ENCODE measurements around the gene WNT1.

WNT1 gene

DNA sequence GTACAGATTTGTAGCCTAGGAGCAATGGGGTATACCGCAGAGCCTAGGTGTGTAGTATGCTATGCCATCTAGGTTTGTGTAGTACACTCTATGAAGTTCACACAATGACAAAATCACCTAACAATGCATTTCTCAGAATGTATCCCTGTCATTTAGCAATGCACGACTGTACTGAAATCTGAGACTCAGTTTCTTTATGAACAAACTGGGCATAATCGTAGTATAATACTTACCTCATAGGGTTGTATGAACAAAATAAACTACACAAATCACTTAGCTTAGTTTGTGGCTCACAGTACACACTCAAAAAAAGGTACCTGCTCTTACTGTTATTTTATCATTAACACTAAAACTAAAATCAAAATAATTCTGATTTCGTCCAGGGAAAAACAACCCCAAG, 47.3 kb downstream of the WNT1 start:
- DNase-seq (ENCODE audit: insufficient read length, low spot score) = no peak

DNA sequence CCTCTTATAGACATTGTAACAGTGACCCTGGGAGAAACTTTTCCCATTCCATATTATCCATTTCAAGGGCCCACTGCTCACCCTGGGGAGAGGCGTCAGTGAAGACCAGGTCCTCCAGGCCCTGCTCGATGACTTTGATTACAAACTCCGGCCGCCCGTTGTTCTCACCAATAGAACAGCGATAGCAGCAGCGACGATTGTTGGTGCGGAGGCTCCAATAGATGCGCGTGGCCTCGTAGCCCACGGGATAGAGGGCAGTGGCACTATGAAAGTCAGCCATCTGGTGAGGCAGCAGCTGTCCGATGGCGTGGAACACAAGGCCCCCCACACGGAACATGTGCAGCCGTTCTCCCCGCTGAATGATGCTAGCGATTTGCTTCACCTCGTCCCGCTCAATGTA, 48.0 kb downstream of the WNT1 start:
- no peak for DNase-seq (ENCODE audit: insufficient read length, low spot score)
- FAIRE-seq = no peak

More for the DNA sequence above, 47.3 kb downstream of the WNT1 start:
- FAIRE-seq = no peak

DNA sequence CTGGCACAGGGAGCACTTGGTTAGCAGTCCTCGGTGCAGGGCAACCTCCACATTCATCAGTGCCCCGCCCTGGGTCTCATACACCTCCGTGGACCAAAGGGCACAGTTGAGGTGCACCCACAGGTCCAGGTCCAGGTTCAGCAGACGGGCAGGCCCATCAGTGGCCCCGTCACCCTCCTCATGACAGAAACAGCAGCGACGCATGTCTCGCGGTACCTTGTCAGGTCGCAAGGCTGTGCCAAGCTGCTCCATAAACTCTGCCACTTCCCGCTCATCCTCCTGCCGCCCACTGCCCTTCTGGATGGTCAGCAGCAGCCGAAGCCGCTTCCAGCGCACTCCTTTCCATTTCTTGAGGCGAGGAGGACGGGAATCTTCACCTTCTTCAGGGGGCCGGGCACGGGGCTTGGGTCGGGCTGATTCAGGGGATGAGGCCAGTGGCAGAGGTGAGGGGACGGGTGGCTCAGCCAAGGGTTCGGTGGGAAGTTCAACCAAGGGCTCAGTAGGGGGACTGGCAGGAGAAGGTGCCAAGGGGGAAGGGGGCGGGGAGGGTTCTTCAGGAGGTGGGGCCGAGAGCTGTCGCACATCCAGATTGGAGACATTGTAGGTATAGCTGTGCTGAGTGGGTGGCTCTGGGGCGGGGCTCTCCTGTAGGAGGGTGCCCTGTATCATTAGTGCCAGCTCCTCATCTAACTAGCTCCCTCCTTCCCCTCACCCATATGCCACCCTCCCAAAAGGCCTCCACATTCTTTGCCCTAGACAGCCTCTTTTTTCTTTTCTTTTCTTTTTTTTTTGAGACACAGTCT, 48.8 kb downstream of the WNT1 start:
- FAIRE-seq = no peak
- no peak for DNase-seq (ENCODE audit: insufficient read length, low spot score)

DNA sequence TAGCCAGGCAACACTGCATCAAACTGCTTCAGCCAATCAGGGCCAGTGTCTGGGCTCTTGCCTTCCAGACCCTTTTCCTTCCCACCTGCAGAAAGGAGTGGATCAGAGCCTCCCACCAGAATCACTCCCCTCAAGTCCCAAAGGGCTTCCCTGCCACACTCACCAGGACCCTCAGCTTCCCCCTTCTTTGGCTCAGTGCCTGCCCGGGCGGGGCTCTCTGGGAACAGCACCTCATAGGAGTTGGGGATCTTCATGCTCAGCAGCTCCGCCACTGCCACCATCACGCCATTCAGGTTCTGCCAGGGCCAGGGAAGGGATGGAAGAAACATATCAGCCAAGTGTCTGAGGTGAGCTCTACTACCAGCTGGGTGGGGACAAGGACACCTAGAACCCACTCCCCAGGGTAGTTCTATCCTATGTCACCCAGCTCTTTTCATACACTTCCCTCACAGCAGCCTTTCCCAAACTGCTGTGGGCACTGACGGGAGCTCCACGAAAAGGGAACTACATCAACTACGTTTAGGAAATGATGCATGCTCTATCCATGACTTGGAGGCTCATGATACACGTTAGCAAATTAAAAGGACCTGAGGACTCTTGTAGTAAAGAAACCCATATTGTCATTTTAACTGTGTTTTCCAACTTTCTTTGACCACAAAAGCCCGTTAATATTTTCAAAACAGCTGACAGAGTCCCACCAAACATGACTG, 49.9 kb downstream of the WNT1 start:
- DNase-seq (ENCODE audit: insufficient read length, low spot score) = no peak
- no peak for FAIRE-seq

DNA sequence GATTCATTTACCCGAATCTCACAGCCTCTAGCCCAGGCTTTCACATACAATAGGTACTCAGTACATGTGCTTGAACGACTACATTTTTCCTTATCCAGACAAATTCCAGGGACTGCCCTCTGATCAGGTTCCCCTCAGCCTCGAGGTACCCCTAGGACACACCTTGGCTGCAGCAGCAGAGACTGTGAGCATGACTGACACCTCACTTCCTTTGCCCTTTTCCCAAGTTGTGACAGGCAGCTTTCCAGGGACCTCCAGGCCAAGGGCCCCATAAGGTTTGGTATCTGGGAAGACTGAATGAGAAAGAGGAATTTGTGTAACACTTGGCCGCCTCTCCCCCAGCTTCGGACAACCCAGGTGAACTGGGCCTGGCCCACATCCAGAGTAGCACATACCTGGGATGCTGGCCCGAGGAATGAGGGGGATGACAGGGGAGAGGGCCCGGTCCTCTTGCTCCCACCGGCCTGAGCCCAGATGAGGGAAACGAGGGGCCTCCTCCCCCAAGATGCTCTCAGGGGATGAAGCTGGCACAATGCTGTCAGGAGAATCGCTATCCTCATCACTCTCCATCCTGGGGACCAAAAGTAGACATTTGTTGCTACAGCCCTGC, 50.6 kb downstream of the WNT1 start:
- no peak for DNase-seq (ENCODE audit: insufficient read length, low spot score)
- no peak for FAIRE-seq

- DNase-seq (ENCODE audit: insufficient read length, low spot score) (no peak), FAIRE-seq (no peak)
These were observed 52.0 kb downstream of the WNT1 start for GRCh38 chr12:49030119-49030518.

DNA sequence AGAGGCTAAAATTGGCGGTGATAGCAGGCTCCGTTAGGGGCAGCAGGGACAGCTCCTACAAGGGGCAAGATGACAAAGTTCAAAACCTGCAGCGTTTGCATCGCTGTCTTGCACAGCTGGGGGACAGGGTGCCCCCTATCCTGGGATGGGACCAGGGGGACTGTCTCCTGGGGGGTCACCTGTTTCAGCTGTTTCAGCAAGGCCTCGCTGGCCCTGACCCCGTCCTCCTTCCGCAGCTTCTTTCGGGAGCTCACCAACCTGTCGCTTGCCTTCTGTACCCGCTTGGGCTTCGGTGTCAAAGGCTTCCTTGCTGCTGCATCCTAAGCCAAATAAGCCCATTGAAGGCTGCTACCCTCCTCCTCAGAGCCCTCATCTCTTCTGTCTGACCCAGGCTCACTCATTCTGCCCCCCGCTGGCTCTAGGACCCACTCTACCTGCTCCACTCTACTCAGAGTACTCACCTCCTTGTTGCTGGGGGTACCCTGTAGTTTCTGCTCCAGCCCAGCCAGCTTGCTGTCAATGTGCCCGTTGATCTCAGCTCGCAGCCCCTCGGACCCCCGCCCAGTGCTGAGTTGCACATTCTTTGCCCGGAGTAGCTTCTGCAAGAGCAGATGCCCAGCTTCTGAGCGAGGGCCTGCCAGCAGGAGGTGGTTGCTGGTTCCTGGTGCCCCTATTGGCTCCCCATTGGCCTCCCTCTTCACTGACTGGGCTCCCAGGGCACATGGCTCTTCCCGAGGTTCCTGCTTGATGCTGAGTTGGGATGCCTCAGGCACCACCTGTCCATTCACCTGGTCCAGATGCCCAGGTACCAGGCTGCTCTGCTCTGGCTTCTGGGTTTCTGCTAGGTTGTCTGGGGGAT, 52.8 kb downstream of the WNT1 start:
- DNase-seq (ENCODE audit: insufficient read length, low spot score) (no peak), FAIRE-seq (no peak)

- DNase-seq (ENCODE audit: insufficient read length, low spot score) = no peak
- FAIRE-seq = no peak
These were observed 53.5 kb downstream of the WNT1 start for GRCh38 chr12:49031573-49032161.
